Stimulated activated CD8-positive, alpha-beta memory T cell treated with anti-CD3 and anti-CD28 coated beads, Interleukin-15, amount 100 ng/mL, for 24 hours (primary cell): ENCODE measurements around the gene RNF40.
A peak's percentile ranks its signal among the peaks of the same experiment; 100 is the strongest.

Source experiments
- DNase-seq: peaks from one replicate; pipeline ENCODE4 v3.0.0-alpha.2; 2020; ENCODE audit warnings: low read depth

Gene RNF40

GRCh38 chr16:30761928-30762902 lies at the start of gene RNF40, which contains the start of gene CFAP119:
RNF40 (plus strand) TSS chr16:30762322; CDS start chr16:30762546, 224 bp downstream.
CFAP119 (minus strand) TSS chr16:30762062; CDS start chr16:30761748, 314 bp downstream.
- DNase-seq, result peak; percentile 71

- DNase-seq, result no peak
These were observed 46.2 kb upstream of the RNF40 start for GRCh38 chr16:30715750-30716445.

GRCh38 chr16:30720086-30720485 lies 42.0 kb upstream of the RNF40 start:
- no peak for DNase-seq

GRCh38 chr16:30720694-30721093 lies 41.4 kb upstream of the RNF40 start:
- DNase-seq, result no peak

- no peak for DNase-seq
These were observed 41.0 kb upstream of the RNF40 start for GRCh38 chr16:30721167-30721566.

GRCh38 chr16:30721606-30722005 lies 40.5 kb upstream of the RNF40 start:
- DNase-seq, result no peak

GRCh38 chr16:30722443-30722842 lies 39.7 kb upstream of the RNF40 start:
- no peak for DNase-seq

GRCh38 chr16:30722916-30723315 lies 39.2 kb upstream of the RNF40 start:
- no peak for DNase-seq

GRCh38 chr16:30723725-30724355 lies 38.3 kb upstream of the RNF40 start:
- no peak for DNase-seq

GRCh38 chr16:30724641-30725417 lies 37.3 kb upstream of the RNF40 start:
- no peak for DNase-seq

GRCh38 chr16:30725418-30725792 lies 36.7 kb upstream of the RNF40 start:
- DNase-seq, result no peak

- DNase-seq, result no peak
These were observed 33.8 kb upstream of the RNF40 start for GRCh38 chr16:30728321-30728720.

- DNase-seq, result no peak
These were observed 33.0 kb upstream of the RNF40 start for GRCh38 chr16:30728899-30729672.

GRCh38 chr16:30731411-30731810 lies 30.7 kb upstream of the RNF40 start:
- DNase-seq, result no peak

GRCh38 chr16:30736995-30737793 lies 24.9 kb upstream of the RNF40 start:
- no peak for DNase-seq

- DNase-seq, result no peak
These were observed 24.1 kb upstream of the RNF40 start for GRCh38 chr16:30737794-30738648.

- no peak for DNase-seq
These were observed 22.9 kb upstream of the RNF40 start for GRCh38 chr16:30738984-30739951.
